K562 (cell line): Measurements from ENCODE around the gene DTD1. TPM values are rescaled to one million over a fixed set of nuclear protein-coding genes. Genes with fewer than 3 reads are reported as not detected.

Source experiments
- ATAC-seq: fragments of 200-7000 bp; cut with Tn5 transposase; 3 replicates; pipeline ENCODE4 v1.9.1; 2020; ENCODE audit warnings: moderate library complexity
- BruUV-seq: library from RNA; stranded (reverse); fragments of 400-500 nt; replicated peaks from 2 replicates; lab custom pipeline; 2021; lab: Mats Ljungman, UMichigan
- CTCF ChIA-PET: fragments of 300-600 bp; formaldehyde crosslinking; extraction: SDS; loops from one replicate; lab custom pipeline; 2021; ENCODE audit warnings: low intra/inter-chr PET ratio; lab: Yijun Ruan, JAX
- POLR2A ChIA-PET: fragments of 300-600, 350-650 bp; sonication (Branson Sonifier 250); formaldehyde crosslinking; extraction: SDS; loops from one replicate; lab custom pipeline; 2021; ENCODE audit warnings: antibody characterized with exemption, inconsistent platforms; lab: Yijun Ruan, JAX
- DNase-seq, 4 experiments: peaks; one replicate each; pipeline versions ENCODE4 v3.0.0 to v3.0.0-alpha.2; 2011 to 2018; ENCODE audit warnings: low spot score in 3 of 4, mixed read lengths in 3 of 4; ENCODE audit errors: extremely low read depth in 1 of 4
- FAIRE-seq: peaks from 2 replicates; lab custom pipeline; 2011; peaks lifted over from hg19 to GRCh38; lab: Jason Lieb, UNC
- H2AFZ ChIP-seq: 2 replicates; pipeline ENCODE4 v1.6.0; 2011; ENCODE audit warnings: low read depth, low read length, control low read depth, inconsistent platforms
- H3K27ac ChIP-seq: fragments of 200-600 bp; 3 replicates; pipeline ENCODE4 v1.8.0; 2011; ENCODE audit warnings: low read depth, mild to moderate bottlenecking, control low read depth, inconsistent platforms, low read length, moderate library complexity, mixed read lengths; ENCODE audit errors: extremely low read depth
- H3K27me3 ChIP-seq, 2 experiments: fragments of 300-600 bp in 1 of 2; 2 replicates in 1 of 2; 3 replicates in 1 of 2; pipeline versions ENCODE4 v1.6.0 to v1.8.0; 2011; ENCODE audit warnings: inconsistent platforms in 2 of 2, low read length in 2 of 2, mild to moderate bottlenecking in 1 of 2, mixed read lengths in 1 of 2, moderate library complexity in 1 of 2; ENCODE audit not compliant: control insufficient read depth in 2 of 2, insufficient read depth in 2 of 2
- H3K36me3 ChIP-seq: fragments of 300-600 bp; 3 replicates; pipeline ENCODE4 v1.8.0; 2011; ENCODE audit warnings: mild to moderate bottlenecking, low read length, inconsistent platforms; ENCODE audit not compliant: control insufficient read depth, insufficient read depth
- H3K4me1 ChIP-seq, 2 experiments: fragments of 200-600 bp in 1 of 2; replicated peaks in 1 of 2; 2 replicates in 1 of 2; 3 replicates in 1 of 2; pipeline versions ENCODE4 v1.5.1 to v1.8.0; 2011; ENCODE audit warnings: inconsistent platforms in 2 of 2, low read length in 2 of 2, mild to moderate bottlenecking in 1 of 2, mixed read lengths in 1 of 2, moderate library complexity in 1 of 2; ENCODE audit not compliant: control insufficient read depth in 2 of 2, insufficient read depth in 2 of 2
- H3K4me2 ChIP-seq: 2 replicates; pipeline ENCODE4 v1.6.1; 2011; ENCODE audit warnings: low read length, control low read depth, inconsistent platforms, mixed read lengths; ENCODE audit not compliant: insufficient read depth
- H3K4me3 ChIP-seq: fragments of 200-600 bp; sonication (generic), shearing (Covaris generic); 2 replicates; pipeline ENCODE4 v1.5.1; 2016; ENCODE audit warnings: control low read depth, inconsistent platforms
- H3K79me2 ChIP-seq: fragments of 200-600 bp; 3 replicates; pipeline ENCODE4 v1.8.0; 2011; ENCODE audit warnings: low read length, inconsistent platforms; ENCODE audit not compliant: control insufficient read depth, insufficient read depth
- H3K9ac ChIP-seq, 2 experiments: 2 replicates each; pipeline versions ENCODE4 v1.6.0 to v1.6.1; 2011; ENCODE audit warnings: low read depth in 2 of 2, low read length in 2 of 2, control low read depth in 1 of 2, inconsistent platforms in 1 of 2, mild to moderate bottlenecking in 1 of 2, mixed read lengths in 1 of 2; ENCODE audit not compliant: insufficient read depth in 1 of 2
- H3K9me1 ChIP-seq: one replicate; pipeline ENCODE4 v1.6.0; 2011; ENCODE audit warnings: inconsistent platforms, mild to moderate bottlenecking, low read length, moderate library complexity; ENCODE audit not compliant: control insufficient read depth, insufficient read depth
- H3K9me3 ChIP-seq: replicated peaks from 2 replicates; pipeline ENCODE4 v1.5.1; 2011; ENCODE audit warnings: low read depth, low read length, inconsistent platforms; ENCODE audit not compliant: control insufficient read depth, insufficient read depth
- H4K20me1 ChIP-seq: replicated peaks from 2 replicates; pipeline ENCODE4 v1.6.1; 2011; ENCODE audit warnings: low read length, inconsistent platforms, mixed read lengths; ENCODE audit not compliant: control insufficient read depth, insufficient read depth
- ETV5 ChIP-seq: sonication (generic); formaldehyde crosslinking; IDR thresholded peaks from 2 replicates; pipeline ENCODE4 v1.4.0; 2020; ENCODE audit warnings: low read depth, mild to moderate bottlenecking, missing genetic modification reagents
- ETV6 ChIP-seq, 3 experiments: fragments of 150-350 bp in 1 of 3; sonication (generic) in 1 of 3; formaldehyde crosslinking in 1 of 3; IDR thresholded peaks; 2 replicates each; pipeline versions ENCODE4 v1.6.1 to v1.8.0; 2014 to 2022; ENCODE audit warnings: borderline replicate concordance in 2 of 3, low read depth in 2 of 3, antibody characterized with exemption in 1 of 3, low read length in 1 of 3, mild to moderate bottlenecking in 1 of 3, missing genetic modification reagents in 1 of 3
- HIVEP1 ChIP-seq: fragments of 250-450 bp; sonication (Bioruptor Pico); IDR thresholded peaks from 2 replicates; pipeline ENCODE4 v1.4.0; 2020; ENCODE audit warnings: mild to moderate bottlenecking
- NRF1 ChIP-seq, 2 experiments: fragments of 450-650 bp; IDR thresholded peaks in 1 of 2; conservative IDR thresholded peaks in 1 of 2; 2 replicates each; pipeline ENCODE4 v1.6.1; 2014; ENCODE audit warnings: mild to moderate bottlenecking in 2 of 2
- PHB2 ChIP-seq: fragments of 450-650 bp; IDR thresholded peaks from 2 replicates; pipeline ENCODE4 v1.6.1; 2017; ENCODE audit warnings: low read depth
- RFX1 ChIP-seq: fragments of 450-650 bp; IDR thresholded peaks from 2 replicates; pipeline ENCODE4 v1.6.1; 2016; ENCODE audit warnings: mild to moderate bottlenecking, moderate library complexity
- ZNF583 ChIP-seq: fragments of 250-450 bp; sonication (Bioruptor Pico); IDR thresholded peaks from 2 replicates; pipeline ENCODE4 v1.4.0; 2020
- ZNF76 ChIP-seq: fragments of 250-450 bp; sonication (Bioruptor Pico); IDR thresholded peaks from 2 replicates; pipeline ENCODE4 v1.4.0; 2020; ENCODE audit warnings: mild to moderate bottlenecking, moderate library complexity, borderline replicate concordance
- ZNF830 ChIP-seq: fragments of 250-450 bp; sonication (Bioruptor Pico); IDR thresholded peaks from 2 replicates; pipeline ENCODE4 v1.5.0; 2021; ENCODE audit warnings: mild to moderate bottlenecking
- WGBS: fragments of 100-300 bp; shearing (Covaris generic); methylation state at CpG from one replicate; pipeline ENCODE4 v1.1.6; 2016; ENCODE audit warnings: low coverage, mixed read lengths; ENCODE audit not compliant: insufficient coverage; ENCODE audit errors: missing lambda C conversion rate; 5-methylcytosine and 5-hydroxymethylcytosine counted together
- in situ Hi-C: fragments of 300-500 bp; cut with MboI; formaldehyde crosslinking; loops from 4 replicates; pipeline ENCODE4 v1.15.0; 2018; ENCODE audit warnings: inconsistent platforms, mixed read lengths
- intact Hi-C: fragments of 100-400 bp; cut with micrococcal nuclease; formaldehyde crosslinking; loops from 2 replicates; pipeline ENCODE4 v1.14.2; 2022
- polyA plus RNA-seq, 8 experiments: library from polyadenylated mRNA; depleted of rRNA in 4 of 8; stranded (reverse) in 5 of 8; unstranded in 3 of 8; fragments of >200 nt; fragmentation: Nextera tagmentation in 2 of 8; fragmentation: Illumina TruSeq in 1 of 8; extraction: Ambion mirVana in 2 of 8; extraction: Trizol in 1 of 8; gene quantifications; 2 replicates each; pipeline versions ENCODE4 v1.2.1 to v1.2.3, GENCODE V29; 2011 to 2014; ENCODE audit warnings: inconsistent platforms in 1 of 8, missing spikeins in 1 of 8
- total RNA-seq, 7 experiments: library from RNA; depleted of rRNA in 6 of 7; stranded (reverse); fragments of >200 nt in 6 of 7; fragmentation: Illumina TruSeq in 2 of 7; extraction: Trizol in 2 of 7; gene quantifications; 2 replicates each; pipeline versions ENCODE4 v1.2.1 to v1.2.3, GENCODE V29; 2011 to 2021; ENCODE audit warnings: low replicate concordance in 1 of 7
- TF ChIP-seq, protein P1 (sequence below): fragments of 450-650 bp; IDR thresholded peaks from 2 replicates; pipeline ENCODE4 v1.6.1; 2016; ENCODE audit warnings: mild to moderate bottlenecking
- TF ChIP-seq, protein P2 (sequence below): fragments of 200-400 bp; formaldehyde crosslinking; IDR thresholded peaks from 2 replicates; pipeline ENCODE4 v1.6.1; 2017; ENCODE audit warnings: mild to moderate bottlenecking, low read depth, low read length, moderate library complexity

DTD1 gene
- total and polyA plus RNA-seq, 9 of the 15 experiments (the other 6 are each of a cell fraction or from before 2014, with no cell fraction given): 5.7 to 28.6 (median 26.8) TPM

DNA sequence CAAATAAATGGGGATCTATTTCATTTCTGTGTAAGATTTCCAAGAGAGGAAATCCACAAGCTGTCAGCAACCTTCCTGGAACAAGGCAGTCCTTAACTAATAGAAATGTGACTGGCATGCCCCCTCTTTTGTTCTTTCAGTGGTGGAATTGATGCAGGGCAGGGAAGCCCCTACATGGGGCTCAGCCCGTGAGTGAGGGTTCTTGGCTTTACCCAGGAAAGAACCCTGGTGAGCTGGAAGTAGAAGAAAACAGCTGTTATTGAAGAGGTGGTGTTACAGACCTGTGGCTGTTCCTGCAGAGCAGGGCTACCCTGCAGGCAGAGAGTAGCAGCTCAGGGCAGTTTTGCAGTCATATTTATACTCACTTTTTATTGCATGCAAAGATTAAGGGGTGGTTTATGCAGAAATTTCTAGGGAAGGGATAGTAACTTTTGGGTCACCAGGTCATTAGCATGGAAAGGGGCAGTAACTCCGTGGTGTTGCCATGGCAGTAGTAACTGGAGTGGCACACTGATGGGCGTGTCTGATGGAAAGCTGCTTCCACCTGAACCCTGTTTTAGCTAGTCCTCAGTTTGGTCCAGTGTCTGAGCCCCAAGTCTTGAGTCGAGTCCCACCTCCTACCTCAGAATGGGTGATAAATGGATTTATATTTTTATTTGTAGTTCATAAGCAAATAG, 137.1 kb downstream of the DTD1 start:
- BruUV-seq: no TSS peak
- Histone ChIP-seq H3K79me2 (no peaks in the 10 kb centered on the region), H4K20me1 (no peaks in the 10 kb centered on the region), H2AFZ (no peak overlapping the region), H3K9me3 (no peaks in the 10 kb centered on the region), H3K4me3 (no peak overlapping the region), H3K36me3 (no peaks in the 10 kb centered on the region), H3K4me2 (no peak overlapping the region), H3K27ac (no peak overlapping the region), H3K9me1 (no peaks in the 10 kb centered on the region), H3K27me3 (no peaks in the 10 kb centered on the region), H3K9ac (no peak overlapping the region), H3K4me1 (no peaks in the 10 kb centered on the region)
- TF ChIP-seq RFX1 (0 out of 2 replicates have a peak, but pooled peaks have one; percentile 21), ETV5 (CRISPR knock-in tag) (no peak)
- WGBS: 0% methylated on average over 4 of the region's 4 CpGs
- in situ Hi-C loops (no loop called here), intact Hi-C loops (no loop called here)
- DNase-seq: no peak
- no peak for ATAC-seq
- no peak for FAIRE-seq
- ChIA-PET CTCF (no interaction called here), POLR2A (no interaction called here)

DNA sequence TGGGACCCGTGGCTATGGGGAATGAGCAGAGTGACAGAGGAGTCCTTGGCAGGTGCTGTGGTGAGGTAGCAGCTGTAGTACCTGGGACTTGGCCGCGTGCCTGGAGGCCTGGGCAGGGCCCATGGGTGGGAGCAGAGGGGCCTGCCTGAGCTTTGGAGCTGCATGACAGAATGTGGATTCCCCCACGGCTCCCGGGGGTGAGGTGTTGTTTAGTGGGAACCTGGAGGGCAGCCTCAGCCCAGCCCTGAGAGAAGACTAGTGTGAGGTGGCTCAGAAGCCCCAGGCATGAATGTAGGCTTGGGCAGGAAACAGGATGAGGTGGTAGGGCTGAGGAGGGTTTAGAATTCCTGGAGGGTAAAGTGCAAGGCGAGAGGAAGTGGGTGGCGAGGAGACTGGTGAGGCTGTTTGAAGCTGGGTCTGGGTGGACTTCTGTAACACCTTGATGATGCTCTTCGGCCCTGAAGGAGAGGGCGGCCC, 139.2 kb downstream of the DTD1 start:
- in situ Hi-C loops: no loop called here
- TF ChIP-seq ZNF830 (CRISPR knock-in tag): no peak
- no peak for TF ChIP-seq PHB2
- TF ChIP-seq NRF1 (conservative IDR thresholded peaks at IDR 0.05 in 1 of 2, IDR thresholded peaks at IDR 0.05 in 1 of 2): no peak
- no peak for TF ChIP-seq ETV6 (IDR thresholded peaks at IDR 0.05; ENCODE audit: borderline replicate concordance in 1 of 2, low read depth in 2 of 2, low read length in 1 of 2)
- TF ChIP-seq ETV6 (CRISPR knock-in tag; IDR thresholded peaks at IDR 0.05; ENCODE audit: borderline replicate concordance): no peak
- no peak for TF ChIP-seq HIVEP1
- TF ChIP-seq, protein P1, sequence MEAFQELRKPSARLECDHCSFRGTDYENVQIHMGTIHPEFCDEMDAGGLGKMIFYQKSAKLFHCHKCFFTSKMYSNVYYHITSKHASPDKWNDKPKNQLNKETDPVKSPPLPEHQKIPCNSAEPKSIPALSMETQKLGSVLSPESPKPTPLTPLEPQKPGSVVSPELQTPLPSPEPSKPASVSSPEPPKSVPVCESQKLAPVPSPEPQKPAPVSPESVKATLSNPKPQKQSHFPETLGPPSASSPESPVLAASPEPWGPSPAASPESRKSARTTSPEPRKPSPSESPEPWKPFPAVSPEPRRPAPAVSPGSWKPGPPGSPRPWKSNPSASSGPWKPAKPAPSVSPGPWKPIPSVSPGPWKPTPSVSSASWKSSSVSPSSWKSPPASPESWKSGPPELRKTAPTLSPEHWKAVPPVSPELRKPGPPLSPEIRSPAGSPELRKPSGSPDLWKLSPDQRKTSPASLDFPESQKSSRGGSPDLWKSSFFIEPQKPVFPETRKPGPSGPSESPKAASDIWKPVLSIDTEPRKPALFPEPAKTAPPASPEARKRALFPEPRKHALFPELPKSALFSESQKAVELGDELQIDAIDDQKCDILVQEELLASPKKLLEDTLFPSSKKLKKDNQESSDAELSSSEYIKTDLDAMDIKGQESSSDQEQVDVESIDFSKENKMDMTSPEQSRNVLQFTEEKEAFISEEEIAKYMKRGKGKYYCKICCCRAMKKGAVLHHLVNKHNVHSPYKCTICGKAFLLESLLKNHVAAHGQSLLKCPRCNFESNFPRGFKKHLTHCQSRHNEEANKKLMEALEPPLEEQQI: no peak
- no peak for TF ChIP-seq ZNF583 (CRISPR knock-in tag)
- TF ChIP-seq ZNF76: no peak
- TF ChIP-seq, protein P2, sequence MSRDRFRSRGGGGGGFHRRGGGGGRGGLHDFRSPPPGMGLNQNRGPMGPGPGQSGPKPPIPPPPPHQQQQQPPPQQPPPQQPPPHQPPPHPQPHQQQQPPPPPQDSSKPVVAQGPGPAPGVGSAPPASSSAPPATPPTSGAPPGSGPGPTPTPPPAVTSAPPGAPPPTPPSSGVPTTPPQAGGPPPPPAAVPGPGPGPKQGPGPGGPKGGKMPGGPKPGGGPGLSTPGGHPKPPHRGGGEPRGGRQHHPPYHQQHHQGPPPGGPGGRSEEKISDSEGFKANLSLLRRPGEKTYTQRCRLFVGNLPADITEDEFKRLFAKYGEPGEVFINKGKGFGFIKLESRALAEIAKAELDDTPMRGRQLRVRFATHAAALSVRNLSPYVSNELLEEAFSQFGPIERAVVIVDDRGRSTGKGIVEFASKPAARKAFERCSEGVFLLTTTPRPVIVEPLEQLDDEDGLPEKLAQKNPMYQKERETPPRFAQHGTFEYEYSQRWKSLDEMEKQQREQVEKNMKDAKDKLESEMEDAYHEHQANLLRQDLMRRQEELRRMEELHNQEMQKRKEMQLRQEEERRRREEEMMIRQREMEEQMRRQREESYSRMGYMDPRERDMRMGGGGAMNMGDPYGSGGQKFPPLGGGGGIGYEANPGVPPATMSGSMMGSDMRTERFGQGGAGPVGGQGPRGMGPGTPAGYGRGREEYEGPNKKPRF: no peak

More for the DNA sequence above, 139.2 kb downstream of the DTD1 start:
- H4K20me1 ChIP-seq: no peaks in the 10 kb centered on the region
- no peak overlapping the region for H3K4me2 ChIP-seq
- H3K27ac ChIP-seq: no peak overlapping the region
- no peaks in the 10 kb centered on the region for H3K9me3 ChIP-seq
- BruUV-seq: no TSS peak
- CTCF ChIA-PET: no interaction called here
- no peaks in the 10 kb centered on the region for H3K79me2 ChIP-seq
- POLR2A ChIA-PET: no interaction called here
- WGBS: 0% methylated on average over 7 of the region's 9 CpGs
- ATAC-seq: no peak
- no peaks in the 10 kb centered on the region for H3K36me3 ChIP-seq
- no peaks in the 10 kb centered on the region for H3K9me1 ChIP-seq
- H3K9ac ChIP-seq: no peak overlapping the region
- H2AFZ ChIP-seq: no peak overlapping the region
- intact Hi-C loops: no loop called here
- no peaks in the 10 kb centered on the region for H3K4me1 ChIP-seq
- no peak for DNase-seq
- no peak overlapping the region for H3K4me3 ChIP-seq
- FAIRE-seq: no peak
- no peaks in the 10 kb centered on the region for H3K27me3 ChIP-seq
